HG03457 (cell line): ENCODE results near the gene RNASE9.
"Not testable (repeated sequence)": the region's sequence is repeated elsewhere in the genome, so short reads cannot be mapped to it uniquely, and the experiment has no call there.

Source experiments
- ATAC-seq: cut with Tn5 transposase; IDR thresholded peaks from one replicate; pipeline ENCODE4 v1.9.1; 2021; ENCODE audit warnings: moderate number of reproducible peaks; ENCODE audit not compliant: unreplicated experiment

The RNASE9 gene

GRCh38 chr14:20524027-20524426, 36.8 kb downstream of the RNASE9 start:
- no peak for ATAC-seq

GRCh38 chr14:20522332-20522731, 38.5 kb downstream of the RNASE9 start:
- no peak for ATAC-seq

- ATAC-seq = no peak
These were observed 43.9 kb downstream of the RNASE9 start for GRCh38 chr14:20516921-20517320.

GRCh38 chr14:20515846-20516245, 45.0 kb downstream of the RNASE9 start:
- ATAC-seq = no peak

- ATAC-seq = no peak
These were observed 48.5 kb downstream of the RNASE9 start for GRCh38 chr14:20512177-20512905.

- ATAC-seq = no peak
These were observed 52.5 kb downstream of the RNASE9 start for GRCh38 chr14:20508367-20508766.

GRCh38 chr14:20507537-20507936, 53.3 kb downstream of the RNASE9 start:
- ATAC-seq = not testable (repeated sequence)

- ATAC-seq = not testable (repeated sequence)
These were observed 54.1 kb downstream of the RNASE9 start for GRCh38 chr14:20506752-20507151.

- ATAC-seq = not testable (repeated sequence)
These were observed 54.6 kb downstream of the RNASE9 start for GRCh38 chr14:20506276-20506675.
